GM18868 (cell line): ENCODE measurements around the gene ACAP1.
"Not testable (repeated sequence)": the region's sequence is repeated elsewhere in the genome, so short reads cannot be mapped to it uniquely, and the experiment has no call there.

Experiments used
- ATAC-seq: cut with Tn5 transposase; IDR thresholded peaks from one replicate; pipeline ENCODE4 v1.9.1; 2021; ENCODE audit warnings: mild to moderate bottlenecking, moderate library complexity; ENCODE audit not compliant: unreplicated experiment

Gene ACAP1

GRCh38 chr17:7328840-7329373, 7.4 kb upstream of the ACAP1 start, which contains the start of gene NEURL4:
NEURL4 (minus strand) TSS chr17:7329335; CDS start chr17:7329312, 23 bp downstream.
- peak; percentile 6 for ATAC-seq

- ATAC-seq: peak; percentile 60
Observed at GRCh38 chr17:7329374-7329996, 6.8 kb upstream of the ACAP1 start.

GRCh38 chr17:7329997-7330637, 6.2 kb upstream of the ACAP1 start:
- ATAC-seq: peak; percentile 30

GRCh38 chr17:7330638-7331015, 5.7 kb upstream of the ACAP1 start:
- no peak for ATAC-seq

GRCh38 chr17:7332111-7332510, 4.2 kb upstream of the ACAP1 start:
- no peak for ATAC-seq

- not testable (repeated sequence) for ATAC-seq
Observed at GRCh38 chr17:7332600-7333069, 3.7 kb upstream of the ACAP1 start.

GRCh38 chr17:7334938-7335538, 1.3 kb upstream of the ACAP1 start:
- ATAC-seq: no peak

- ATAC-seq: not testable (repeated sequence)
Observed at GRCh38 chr17:7335765-7336164, 564 bp upstream of the ACAP1 start.

- ATAC-seq: not testable (repeated sequence)
Observed at GRCh38 chr17:7337600-7337999, 1.3 kb downstream of the ACAP1 start.

- no peak for ATAC-seq
Observed at GRCh38 chr17:7340179-7340578, 3.9 kb downstream of the ACAP1 start.

GRCh38 chr17:7341842-7342241, 5.5 kb downstream of the ACAP1 start:
- ATAC-seq: no peak

GRCh38 chr17:7343250-7343649, 6.9 kb downstream of the ACAP1 start:
- no peak for ATAC-seq

GRCh38 chr17:7346761-7347614, 10.7 kb downstream of the ACAP1 start:
- ATAC-seq: no peak

GRCh38 chr17:7347630-7348477, 11.5 kb downstream of the ACAP1 start:
- no peak for ATAC-seq

- ATAC-seq: no peak
Observed at GRCh38 chr17:7348478-7349242, 12.3 kb downstream of the ACAP1 start.

GRCh38 chr17:7351665-7352502, 15.6 kb downstream of the ACAP1 start, which contains the start of gene KCTD11:
KCTD11 (plus strand) TSS chr17:7352162.
- peak; percentile 64 for ATAC-seq

GRCh38 chr17:7352503-7352889, 16.2 kb downstream of the ACAP1 start:
- no peak for ATAC-seq

GRCh38 chr17:7352910-7353635, 16.7 kb downstream of the ACAP1 start:
- ATAC-seq: no peak
